Liver (tissue), 9 donors: ENCODE results near the gene SNCAIP. TPM values are rescaled to one million over a fixed set of nuclear protein-coding genes. Genes with fewer than 3 reads are reported as not detected.

Source experiments
- DNase-seq: peaks from one replicate; pipeline ENCODE4 v3.0.0-alpha.2; 2017; ENCODE audit warnings: low spot score
- H3K27ac ChIP-seq, 2 donors: one replicate each; pipeline ENCODE4 v1.7.0; 2013; ENCODE audit warnings: inconsistent platforms in 2 of 2, low read length in 2 of 2, control low read depth in 1 of 2, low read depth in 1 of 2, mild to moderate bottlenecking in 1 of 2
- H3K27me3 ChIP-seq, 4 donors: one replicate each; pipeline versions ENCODE4 v1.6.1 to v1.7.0; 2013; ENCODE audit warnings: low read length in 3 of 4, inconsistent platforms in 1 of 4, mild to moderate bottlenecking in 1 of 4, moderate library complexity in 1 of 4; ENCODE audit not compliant: control insufficient read depth in 4 of 4, insufficient read depth in 4 of 4
- H3K36me3 ChIP-seq, 4 donors: one replicate each; pipeline versions ENCODE4 v1.6.1 to v1.7.0; 2013; ENCODE audit warnings: low read length in 3 of 4, mild to moderate bottlenecking in 3 of 4, low read depth in 1 of 4, moderate library complexity in 1 of 4; ENCODE audit not compliant: control insufficient read depth in 4 of 4, insufficient read depth in 3 of 4
- H3K4me1 ChIP-seq, 4 donors: one replicate each; pipeline versions ENCODE4 v1.6.1 to v1.7.0; 2013; ENCODE audit warnings: low read length in 3 of 4, mild to moderate bottlenecking in 3 of 4, moderate library complexity in 1 of 4; ENCODE audit not compliant: control insufficient read depth in 4 of 4, insufficient read depth in 4 of 4
- H3K4me3 ChIP-seq, 3 donors: one replicate each; pipeline versions ENCODE4 v1.6.1 to v1.7.0; 2013; ENCODE audit warnings: low read length in 3 of 3, control low read depth in 1 of 3, low read depth in 1 of 3, mild to moderate bottlenecking in 1 of 3
- H3K9ac ChIP-seq, 2 donors: one replicate each; pipeline ENCODE4 v1.7.0; 2013; ENCODE audit warnings: low read length in 2 of 2, mild to moderate bottlenecking in 2 of 2, moderate library complexity in 2 of 2, control low read depth in 1 of 2, low read depth in 1 of 2
- H3K9me3 ChIP-seq, 4 donors: one replicate each; pipeline versions ENCODE4 v1.6.1 to v1.7.0; 2013; ENCODE audit warnings: low read length in 3 of 4; ENCODE audit not compliant: control insufficient read depth in 4 of 4
- EGR1 ChIP-seq, 2 donors: IDR thresholded peaks; 2 replicates each; pipeline ENCODE4 v1.6.1; 2016 to 2018; ENCODE audit warnings: antibody characterized with exemption in 2 of 2, low read depth in 2 of 2
- FOXA1 ChIP-seq: IDR thresholded peaks from 2 replicates; pipeline ENCODE4 v1.6.1; 2016; ENCODE audit warnings: antibody characterized with exemption
- FOXA2 ChIP-seq: IDR thresholded peaks from 2 replicates; pipeline ENCODE4 v1.6.1; 2016; ENCODE audit warnings: antibody characterized with exemption
- GABPA ChIP-seq, 2 donors: IDR thresholded peaks in 1 of 2; conservative IDR thresholded peaks in 1 of 2; 2 replicates each; pipeline ENCODE4 v1.6.1; 2016; ENCODE audit warnings: antibody characterized with exemption in 2 of 2, mild to moderate bottlenecking in 1 of 2, moderate library complexity in 1 of 2
- HNF4A ChIP-seq, 2 donors: conservative IDR thresholded peaks; 2 replicates each; pipeline ENCODE4 v1.6.1; 2016; ENCODE audit warnings: antibody characterized with exemption in 2 of 2, mild to moderate bottlenecking in 2 of 2
- HNF4G ChIP-seq: IDR thresholded peaks from 2 replicates; pipeline ENCODE4 v1.6.1; 2016; ENCODE audit warnings: antibody characterized with exemption
- JUND ChIP-seq, 2 donors: IDR thresholded peaks; 2 replicates each; pipeline ENCODE4 v1.6.1; 2016; ENCODE audit warnings: antibody characterized with exemption in 2 of 2
- NR2F2 ChIP-seq: IDR thresholded peaks from 2 replicates; pipeline ENCODE4 v1.6.1; 2016; ENCODE audit warnings: antibody characterized with exemption
- TAF1 ChIP-seq: conservative IDR thresholded peaks from 2 replicates; pipeline ENCODE4 v1.6.1; 2016; ENCODE audit warnings: antibody characterized with exemption, mild to moderate bottlenecking
- ZBTB33 ChIP-seq: IDR thresholded peaks from 2 replicates; pipeline ENCODE4 v1.6.1; 2016; ENCODE audit warnings: antibody characterized with exemption
- WGBS: extraction: QIAGEN DNeasy Blood & Tissue Kit; methylation state at CpG from one replicate; pipeline ENCODE4 v1.1.7; 2013; 5-methylcytosine and 5-hydroxymethylcytosine counted together
- polyA plus RNA-seq, 2 donors: library from polyadenylated mRNA; stranded (reverse) in 1 of 2; unstranded in 1 of 2; fragments of 200-250 nt in 1 of 2; fragments of >200 nt in 1 of 2; fragmentation: Nextera tagmentation in 1 of 2; extraction: Ambion mirVana in 1 of 2; gene quantifications; one replicate each; pipeline versions ENCODE4 v1.2.1 to v1.2.3, GENCODE V29; 2013 to 2015
- total RNA-seq, 2 donors: library from RNA; depleted of rRNA; stranded (reverse); fragments of >200 nt; gene quantifications; one replicate each; pipeline ENCODE4 v1.2.3, GENCODE V29; 2014
- donor health status: healthy.
- donor health status: healthy.
- donor health status: healthy.
- donor health status: healthy.
- donor health status: healthy.

SNCAIP gene
- total and polyA plus RNA-seq, 4 donors = 0.17 to 2.1 (median 0.74) TPM

GRCh38 chr5:122358372-122358979 is 46.4 kb downstream of the SNCAIP start:
- Histone ChIP-seq H3K27me3 (no peaks in the 10 kb centered on the region), H3K27ac (no peak overlapping the region), H3K36me3 (no peaks in the 10 kb centered on the region), H3K4me1 (no peaks in the 10 kb centered on the region), H3K9me3 (no peaks in the 10 kb centered on the region), H3K9ac (no peak overlapping the region), H3K4me3 (no peak overlapping the region)
- WGBS = 57% methylated on average over 4 of the region's 4 CpGs
- no peak for TF ChIP-seq NR2F2
- TF ChIP-seq FOXA1 = no peak
- no peak for TF ChIP-seq EGR1 (IDR thresholded peaks at IDR 0.05; ENCODE audit: low read depth in 2 of 2)
- TF ChIP-seq HNF4G = no peak
- TF ChIP-seq FOXA2 = no peak
- TF ChIP-seq JUND (IDR thresholded peaks at IDR 0.05) = no peak
- TF ChIP-seq GABPA (IDR thresholded peaks at IDR 0.05 in 1 of 2, conservative IDR thresholded peaks at IDR 0.05 in 1 of 2) = no peak
- no peak for TF ChIP-seq TAF1
- DNase-seq = no peak

GRCh38 chr5:122362361-122362760 is 50.3 kb downstream of the SNCAIP start:
- no peaks in the 10 kb centered on the region for H3K9me3 ChIP-seq
- H3K4me3 ChIP-seq = no peak overlapping the region
- H3K27ac ChIP-seq = no peak overlapping the region
- TF ChIP-seq NR2F2 (no peak), HNF4G (no peak), ZBTB33 (no peak)
- no peak for DNase-seq
- no peaks in the 10 kb centered on the region for H3K4me1 ChIP-seq
- 78% methylated on average over 4 of the region's 4 CpGs for WGBS
- no peaks in the 10 kb centered on the region for H3K27me3 ChIP-seq
- no peaks in the 10 kb centered on the region for H3K36me3 ChIP-seq
- H3K9ac ChIP-seq = no peak overlapping the region

- Histone ChIP-seq H3K9ac (no peak overlapping the region), H3K9me3 (no peaks in the 10 kb centered on the region), H3K27me3 (no peaks in the 10 kb centered on the region), H3K36me3 (no peaks in the 10 kb centered on the region), H3K27ac (no peak overlapping the region), H3K4me3 (no peak overlapping the region), H3K4me1 (no peaks in the 10 kb centered on the region)
- WGBS = 82% methylated on average over 1 of the region's 1 CpG
- no peak for DNase-seq
- TF ChIP-seq HNF4A (conservative IDR thresholded peaks at IDR 0.05) = no peak
These were observed 51.6 kb downstream of the SNCAIP start for GRCh38 chr5:122363623-122364022.

GRCh38 chr5:122366501-122366900 is 54.5 kb downstream of the SNCAIP start:
- no peaks in the 10 kb centered on the region for H3K9me3 ChIP-seq
- peaks cover 0 to 7% (median 4%) of the 10 kb centered on the region in 4 donors for H3K4me1 ChIP-seq
- DNase-seq = no peak
- H3K27ac ChIP-seq = no peak overlapping the region
- H3K4me3 ChIP-seq = no peak overlapping the region
- H3K36me3 ChIP-seq = no peaks in the 10 kb centered on the region
- no peak overlapping the region for H3K9ac ChIP-seq
- WGBS = 96% methylated on average over 3 of the region's 3 CpGs
- no peak for TF ChIP-seq FOXA1
- no peak for TF ChIP-seq EGR1 (IDR thresholded peaks at IDR 0.05; ENCODE audit: low read depth in 2 of 2)
- no peak for TF ChIP-seq JUND (IDR thresholded peaks at IDR 0.05)
- no peak for TF ChIP-seq GABPA (IDR thresholded peaks at IDR 0.05 in 1 of 2, conservative IDR thresholded peaks at IDR 0.05 in 1 of 2)
- H3K27me3 ChIP-seq = no peaks in the 10 kb centered on the region
